ENCODE results near the gene SGCD.
"Not testable (repeated sequence)": the region's sequence is repeated elsewhere in the genome, so short reads cannot be mapped to it uniquely, and the experiment has no call there.

The SGCD gene

DNA sequence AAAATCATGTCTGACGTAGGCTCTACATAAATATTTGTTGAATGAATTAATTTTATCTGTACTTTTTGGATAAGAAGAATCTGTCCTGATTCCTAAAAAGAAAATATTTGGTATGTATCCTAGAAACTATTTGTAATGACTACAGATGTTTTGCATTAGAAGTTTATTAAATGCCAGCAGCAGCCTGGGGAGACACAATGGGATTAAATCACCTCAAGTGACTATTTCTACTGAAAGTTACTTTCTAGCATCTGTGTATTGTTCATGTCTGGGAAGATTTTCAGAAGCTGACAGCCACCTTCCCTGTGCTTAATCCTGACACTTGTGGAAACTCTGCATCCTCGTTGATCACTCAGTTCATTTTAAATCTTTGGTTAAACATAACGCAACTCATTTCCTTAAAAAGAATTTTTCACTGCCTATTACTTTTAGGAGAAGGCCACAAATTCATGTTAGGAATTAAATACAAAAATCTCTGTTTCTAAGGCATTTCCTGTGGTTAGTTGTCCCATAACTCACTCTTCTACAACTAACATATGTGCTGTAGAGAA is 313.8 kb downstream of the SGCD start:
- DNase-seq (ENCODE audit: low read depth): no peak

DNA sequence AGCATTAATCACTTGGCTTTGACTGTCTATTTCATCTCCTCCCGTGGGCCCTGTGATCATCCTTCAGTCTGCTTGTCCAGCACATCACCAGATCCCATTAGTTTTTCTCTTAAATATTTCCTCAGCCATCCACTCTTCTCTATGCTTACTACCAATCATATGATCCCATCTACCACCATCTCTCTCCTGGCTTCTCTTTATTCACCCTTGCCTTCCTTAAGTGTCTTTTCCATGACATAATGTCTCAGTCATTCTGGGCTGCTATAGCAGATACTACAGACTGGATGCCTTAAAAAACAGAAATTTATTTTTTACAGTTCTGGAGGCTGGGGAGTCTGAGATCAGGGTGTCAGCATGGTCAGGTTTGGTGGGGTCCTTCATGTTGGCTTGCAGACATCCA is 314.7 kb downstream of the SGCD start:
- no peak for DNase-seq (ENCODE audit: low read depth)

DNA sequence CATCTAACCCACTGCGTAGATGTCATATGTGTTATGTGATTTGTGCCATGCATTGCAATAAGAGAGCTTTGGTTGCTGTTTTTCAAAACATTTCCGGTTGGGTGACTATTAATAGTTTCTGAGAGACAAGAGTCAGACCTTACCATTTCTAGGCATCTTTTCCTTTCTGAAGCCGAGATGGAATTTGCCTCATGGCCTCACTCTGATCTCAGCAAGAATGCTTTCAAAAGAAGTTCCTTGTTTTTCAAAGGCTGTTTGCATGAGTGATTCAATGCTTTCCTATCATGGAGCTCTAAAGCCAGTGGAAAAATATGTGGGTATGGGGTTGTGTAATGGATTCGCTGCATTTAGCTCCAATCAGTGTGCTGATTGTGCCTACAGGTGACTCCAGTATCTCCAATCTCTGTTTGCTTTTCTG is 320.1 kb downstream of the SGCD start:
- DNase-seq (ENCODE audit: low read depth): no peak

DNA sequence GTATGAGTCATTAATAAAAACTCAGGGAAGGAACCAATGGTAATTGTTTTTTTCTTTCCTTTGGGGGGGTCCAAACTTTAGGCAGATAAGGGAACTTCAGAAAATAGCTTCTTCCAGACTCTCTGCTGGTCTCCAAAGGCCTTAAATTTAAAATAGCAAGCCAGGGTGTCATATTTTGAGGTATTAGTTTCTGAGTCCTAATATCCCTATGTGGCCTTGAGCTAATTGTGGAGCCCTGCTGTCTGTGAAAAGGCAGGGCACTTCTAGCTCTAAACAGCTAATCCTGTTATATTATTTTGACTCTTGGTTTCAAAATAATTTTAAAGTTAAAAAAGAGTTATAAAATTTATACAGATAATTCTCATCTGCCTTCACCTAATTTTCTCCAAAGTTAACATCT is 327.5 kb downstream of the SGCD start:
- DNase-seq (ENCODE audit: low read depth): no peak

DNA sequence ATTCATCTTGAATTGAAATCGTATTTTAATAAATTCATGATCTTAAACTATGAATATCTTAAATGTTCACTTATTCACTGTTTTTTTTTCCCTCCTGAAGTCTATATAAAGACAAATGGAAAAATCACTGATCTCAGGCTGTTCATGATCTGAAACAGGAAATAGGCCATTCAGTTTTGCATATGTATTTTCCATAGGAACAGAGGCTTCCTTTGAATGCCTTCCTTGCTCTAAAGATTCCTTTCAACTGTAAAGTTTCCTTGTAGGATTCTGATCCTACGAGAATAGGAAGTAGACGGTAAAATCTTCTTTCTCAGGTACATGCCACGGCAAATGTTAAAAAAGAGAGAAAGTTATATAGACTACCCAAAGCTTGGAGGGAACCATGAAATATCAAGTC is 328.8 kb downstream of the SGCD start:
- no peak for DNase-seq (ENCODE audit: low read depth)

DNA sequence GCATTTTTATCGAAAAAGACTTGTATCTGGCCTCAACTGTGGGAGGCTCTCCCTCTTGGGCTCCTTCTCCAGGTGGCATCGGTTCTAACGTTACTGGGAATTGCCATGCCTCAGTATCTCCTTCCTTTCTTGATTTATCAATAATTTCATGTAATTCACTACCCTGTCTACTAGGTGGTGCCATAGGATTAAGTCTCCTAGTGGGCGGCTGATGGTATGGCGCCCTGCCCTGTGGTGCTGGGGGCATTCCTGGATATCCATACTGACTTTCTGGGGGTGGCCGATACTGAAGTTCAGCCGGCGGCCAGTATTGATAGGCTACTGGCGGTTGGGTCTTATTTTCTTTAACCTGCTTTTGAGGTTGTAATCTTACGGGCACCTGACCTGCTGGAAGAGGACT is 337.9 kb downstream of the SGCD start:
- not testable (repeated sequence) for DNase-seq (ENCODE audit: low read depth)

DNA sequence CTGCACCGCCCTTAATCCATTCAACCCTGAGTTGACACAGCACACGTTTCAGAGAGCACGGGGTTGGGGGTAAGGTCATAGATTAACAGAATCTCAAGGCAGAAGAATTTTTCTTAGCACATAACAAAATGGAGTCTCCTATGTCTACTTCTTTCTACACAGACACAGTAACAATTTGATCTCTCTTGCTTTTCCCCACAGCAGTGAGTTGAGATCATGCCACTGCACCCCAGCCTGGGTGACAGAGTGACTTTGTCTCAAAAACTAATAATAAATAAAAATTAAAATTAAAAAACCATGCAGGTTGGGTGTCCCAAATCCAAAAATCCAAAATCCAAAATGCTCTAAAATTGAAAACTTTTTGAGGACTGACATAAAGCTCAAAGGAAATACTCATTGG is 339.7 kb downstream of the SGCD start:
- DNase-seq (ENCODE audit: low read depth): not testable (repeated sequence)

DNA sequence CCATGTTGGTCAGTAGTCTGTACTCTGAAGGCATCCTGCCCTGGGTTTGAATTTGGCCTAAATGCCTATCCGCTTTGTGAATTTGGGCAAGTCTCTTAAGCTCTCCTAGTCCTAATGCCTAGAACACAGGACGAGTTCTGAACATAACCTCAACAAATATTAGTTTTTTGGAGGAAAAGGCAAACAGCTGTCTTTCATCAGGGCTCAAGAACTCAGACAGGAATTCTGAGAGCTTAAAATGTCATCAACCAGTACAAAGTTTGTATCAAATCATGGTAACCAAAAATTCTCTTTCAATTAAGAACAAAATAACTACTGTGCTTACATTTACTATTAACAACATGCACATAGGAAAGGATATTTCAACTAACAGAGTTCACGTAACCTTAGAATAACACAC is 340.7 kb downstream of the SGCD start:
- no peak for DNase-seq (ENCODE audit: low read depth)

DNA sequence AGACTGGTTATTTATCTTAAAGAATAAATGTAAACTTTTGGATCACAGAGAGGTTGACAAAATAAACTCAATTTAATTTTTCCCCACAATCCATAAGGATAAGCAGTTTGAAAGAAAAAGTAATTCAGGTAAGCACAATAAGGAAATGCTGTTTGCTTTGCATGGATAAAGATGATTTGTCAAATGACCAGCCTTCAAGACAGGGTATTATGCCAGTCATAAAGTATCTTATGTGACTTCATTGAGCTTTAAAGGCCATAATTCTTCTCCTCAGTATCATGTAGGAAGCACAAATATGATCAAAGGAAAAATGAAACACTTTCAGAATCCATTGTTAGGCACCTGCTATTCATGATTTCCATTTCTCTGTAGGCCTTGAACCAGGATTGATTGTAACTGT is 342.5 kb downstream of the SGCD start:
- DNase-seq (ENCODE audit: low read depth): no peak

DNA sequence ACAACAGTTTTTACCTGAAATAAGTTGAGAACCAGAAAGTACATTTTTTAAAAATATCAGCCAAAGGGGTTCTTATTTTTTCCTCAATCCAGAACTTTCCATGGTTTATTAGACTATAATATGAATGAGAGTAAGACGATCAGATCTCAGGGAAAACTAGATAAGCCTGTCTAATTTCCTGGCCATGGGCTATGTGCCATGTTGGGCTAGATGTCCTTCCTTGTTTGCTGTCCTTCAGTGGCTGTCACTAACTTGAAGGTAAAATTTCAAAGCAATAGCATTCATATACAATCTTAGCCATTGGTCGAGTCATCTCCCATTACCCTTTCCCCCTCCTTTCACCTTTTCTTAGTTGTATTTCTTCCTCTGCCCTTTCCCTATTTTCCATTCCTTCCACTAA is 343.7 kb downstream of the SGCD start:
- DNase-seq (ENCODE audit: low read depth): no peak

DNA sequence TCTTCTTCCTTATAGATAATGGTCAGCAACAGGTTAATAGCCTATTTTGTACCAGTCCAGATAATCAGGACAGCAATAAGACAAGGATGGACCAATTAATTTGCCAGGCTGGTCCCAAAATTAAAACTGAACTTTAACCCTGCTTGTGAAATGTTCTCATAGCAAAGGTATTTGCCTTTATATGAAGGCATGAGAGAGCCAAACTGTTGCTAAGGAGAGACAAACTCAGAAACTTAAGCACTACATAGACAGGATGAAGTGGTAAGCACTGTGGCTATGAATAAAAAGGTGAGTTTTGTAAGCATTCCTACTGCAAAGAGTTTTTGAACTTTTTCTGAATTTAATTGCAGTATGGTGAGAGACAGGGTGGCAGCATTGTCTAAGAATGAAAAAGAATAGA is 348.4 kb downstream of the SGCD start:
- no peak for DNase-seq (ENCODE audit: low read depth)

DNA sequence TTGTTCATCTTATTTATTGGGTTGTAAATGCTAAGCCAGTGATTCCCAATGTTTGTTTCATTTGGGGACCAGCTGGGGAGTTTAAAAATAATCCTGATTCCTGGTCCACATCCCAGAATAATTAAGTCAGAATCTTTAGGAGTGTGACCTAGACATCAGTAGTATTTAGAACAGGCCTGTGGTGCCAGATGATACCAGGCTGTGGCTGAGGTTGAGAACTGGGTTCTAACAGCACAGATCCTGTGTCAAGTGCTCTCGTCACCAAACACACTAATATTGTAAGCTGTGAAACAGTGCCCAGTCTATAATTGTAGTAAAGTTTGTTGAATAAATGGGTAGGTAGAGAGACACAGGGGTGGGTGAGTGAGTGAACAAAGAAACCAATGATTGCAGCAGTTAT is 351.0 kb downstream of the SGCD start:
- no peak for DNase-seq (ENCODE audit: low read depth)

DNA sequence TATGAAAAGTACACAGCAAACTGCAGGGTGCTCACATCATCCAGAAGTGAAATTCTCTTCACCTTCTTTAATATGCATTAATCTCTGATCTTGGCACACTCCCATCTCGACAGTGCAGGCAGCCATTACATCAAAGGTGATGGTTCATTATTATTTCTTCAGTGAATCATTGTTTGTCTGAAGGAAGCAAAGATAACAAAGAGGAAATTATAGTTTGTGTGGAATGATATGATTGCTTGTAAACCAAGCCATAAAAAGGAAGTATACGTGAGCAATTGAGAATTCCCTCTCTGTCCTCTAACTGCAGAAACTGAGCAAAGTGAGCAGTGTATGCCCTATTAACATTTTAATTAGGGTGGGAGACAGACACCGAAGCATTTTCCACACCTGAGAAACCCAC is 351.5 kb downstream of the SGCD start:
- DNase-seq (ENCODE audit: low read depth): no peak

DNA sequence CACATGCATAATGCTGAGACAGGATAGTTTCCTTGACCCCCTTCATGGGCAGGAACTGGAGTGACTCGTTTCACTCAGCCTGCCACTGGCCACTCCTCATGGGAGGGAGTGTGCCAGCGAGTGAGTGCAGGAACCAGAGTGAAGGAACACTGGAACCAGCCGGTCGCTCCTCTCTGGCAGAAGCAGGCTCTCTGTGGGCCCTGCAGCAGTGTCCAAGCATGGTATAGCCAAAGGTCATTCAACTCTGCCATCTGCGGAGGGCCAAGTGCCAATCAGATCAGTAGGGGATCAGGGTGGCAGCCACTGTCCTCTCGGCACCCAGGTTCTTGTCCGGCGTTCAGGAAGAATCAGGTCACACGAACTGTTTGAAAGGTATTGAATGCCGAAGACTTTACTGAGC is 353.9 kb downstream of the SGCD start:
- DNase-seq (ENCODE audit: low read depth): no peak

DNA sequence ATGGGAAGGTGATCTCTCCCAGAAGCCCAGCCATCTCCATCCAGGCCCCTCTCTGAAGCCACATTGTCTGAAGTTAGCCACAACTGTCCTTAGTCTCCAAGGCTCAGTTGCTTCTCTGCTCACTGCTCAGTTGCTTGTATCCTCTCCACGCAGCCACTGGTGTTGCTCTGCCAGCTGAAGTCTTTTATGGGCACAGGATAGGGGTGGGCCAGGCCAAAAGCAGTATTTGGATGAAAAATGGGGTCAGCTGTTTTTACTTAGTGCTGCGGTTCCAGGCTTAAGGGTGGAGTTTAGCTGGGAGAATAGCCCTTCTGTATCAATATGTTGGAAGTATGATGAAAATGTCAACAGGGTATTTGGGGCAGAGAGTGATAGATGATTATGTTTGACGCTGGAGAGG is 354.3 kb downstream of the SGCD start:
- no peak for DNase-seq (ENCODE audit: low read depth)

DNA sequence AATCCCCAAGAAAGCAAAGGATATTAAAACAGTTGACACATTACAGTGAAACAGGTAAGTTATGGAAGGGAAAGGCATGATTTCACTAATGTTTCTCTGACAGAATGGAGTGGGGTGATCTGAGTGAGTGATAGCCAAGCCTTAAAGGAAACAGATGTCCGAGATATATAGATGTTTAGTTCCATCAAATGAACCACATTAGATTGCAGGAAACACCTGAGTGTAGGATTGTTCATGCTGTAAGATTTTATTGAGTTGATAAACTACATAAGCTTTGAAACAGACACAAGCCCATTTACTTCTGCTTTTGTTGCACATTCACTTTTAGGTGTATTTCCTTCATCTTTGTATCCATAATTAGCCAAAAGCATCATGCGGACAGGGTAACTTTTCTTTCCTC is 356.0 kb downstream of the SGCD start:
- no peak for DNase-seq (ENCODE audit: low read depth)

DNA sequence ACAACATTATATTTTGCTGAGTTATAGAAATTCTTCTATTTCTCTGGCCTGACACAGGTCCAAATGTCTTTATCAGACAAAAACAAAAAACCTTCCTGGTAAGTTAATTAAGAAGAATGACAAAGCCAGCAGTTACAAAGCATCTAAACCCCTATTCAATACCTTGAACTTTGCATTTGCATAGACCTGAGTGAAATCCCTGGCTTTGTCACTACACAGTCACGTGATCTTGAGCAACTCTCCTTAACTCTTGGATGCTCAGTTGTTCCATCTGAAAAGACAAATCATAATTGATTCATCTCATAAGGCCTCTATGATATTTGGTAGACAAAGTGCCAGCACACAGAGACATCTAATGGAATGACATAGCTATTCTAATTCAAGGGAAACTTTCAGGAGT is 356.5 kb downstream of the SGCD start:
- no peak for DNase-seq (ENCODE audit: low read depth)

DNA sequence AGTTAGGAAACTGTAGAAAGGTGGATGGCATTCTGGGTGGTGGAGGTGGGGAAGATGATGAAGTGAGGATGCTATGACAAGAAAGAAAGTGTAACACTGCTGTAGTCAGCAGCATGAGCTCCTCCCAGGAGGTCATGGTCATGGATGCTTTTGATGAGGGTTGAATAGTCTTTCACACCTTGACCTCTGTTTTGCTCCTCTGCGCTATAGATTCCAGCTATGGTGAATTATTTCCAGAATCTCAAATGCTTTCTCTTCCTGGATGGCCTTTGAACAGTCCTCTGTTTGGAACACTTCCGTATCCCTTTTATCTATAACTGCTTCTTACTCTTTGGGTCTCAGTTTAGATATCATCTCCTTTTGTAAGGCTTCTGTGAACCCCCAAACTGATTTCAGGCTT is 357.3 kb downstream of the SGCD start:
- DNase-seq (ENCODE audit: low read depth): no peak

DNA sequence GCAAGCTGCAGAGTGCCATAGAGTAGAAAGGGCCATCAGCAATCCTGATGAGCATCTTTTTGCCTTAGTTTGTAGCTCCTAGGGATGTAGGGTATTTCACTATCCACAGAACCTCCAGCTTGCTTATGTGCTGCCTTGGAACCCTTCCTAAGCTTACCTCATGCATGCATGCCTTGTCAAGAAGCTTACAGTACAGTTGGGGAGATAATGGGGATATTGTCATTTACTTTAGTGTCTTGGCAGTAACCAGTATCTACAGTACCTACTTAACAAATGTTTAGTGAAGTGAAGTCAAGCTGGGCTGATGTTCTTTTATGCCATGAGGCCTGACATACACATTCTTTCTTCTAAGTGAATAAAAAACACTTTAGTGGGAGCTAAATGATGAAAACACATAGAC is 358.5 kb downstream of the SGCD start:
- no peak for DNase-seq (ENCODE audit: low read depth)

DNA sequence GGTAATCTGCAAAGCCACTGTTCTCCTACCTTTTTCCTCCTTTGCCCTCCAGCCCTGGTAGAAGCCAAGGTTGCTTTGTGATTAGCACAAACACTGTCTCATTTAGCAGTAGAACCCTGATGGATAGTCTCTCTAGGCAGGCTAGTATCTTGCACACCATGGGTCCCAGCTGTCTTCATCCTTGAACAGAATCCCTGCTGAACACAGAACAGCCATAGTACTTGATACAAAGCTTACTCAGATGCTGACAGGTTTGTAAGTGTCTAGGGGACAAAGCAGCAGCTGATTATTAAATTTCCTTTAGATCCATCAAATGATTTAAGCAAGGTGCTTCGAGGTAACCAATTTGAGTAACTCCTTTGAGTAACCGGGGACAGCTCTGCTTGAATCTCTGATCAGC is 359.4 kb downstream of the SGCD start:
- no peak for DNase-seq (ENCODE audit: low read depth)

DNA sequence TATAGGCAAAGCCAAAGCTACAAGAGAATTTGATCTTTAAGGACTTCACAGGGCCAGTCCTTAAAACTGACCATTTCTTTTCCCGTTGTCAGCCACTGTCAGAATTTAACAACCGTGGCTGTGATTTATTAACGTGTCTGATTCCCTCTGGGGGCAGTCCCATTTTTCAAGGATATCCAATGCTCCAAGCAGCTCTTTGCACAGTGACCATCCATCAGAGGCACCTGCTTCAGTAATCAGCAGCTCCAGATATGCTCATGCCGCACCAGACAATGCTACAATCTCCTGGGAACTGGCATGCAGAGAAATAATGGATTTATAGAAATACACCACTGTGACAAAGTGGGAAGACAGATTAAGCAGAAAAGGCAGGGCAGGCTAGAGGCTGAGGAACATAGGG is 359.8 kb downstream of the SGCD start:
- no peak for DNase-seq (ENCODE audit: low read depth)

DNA sequence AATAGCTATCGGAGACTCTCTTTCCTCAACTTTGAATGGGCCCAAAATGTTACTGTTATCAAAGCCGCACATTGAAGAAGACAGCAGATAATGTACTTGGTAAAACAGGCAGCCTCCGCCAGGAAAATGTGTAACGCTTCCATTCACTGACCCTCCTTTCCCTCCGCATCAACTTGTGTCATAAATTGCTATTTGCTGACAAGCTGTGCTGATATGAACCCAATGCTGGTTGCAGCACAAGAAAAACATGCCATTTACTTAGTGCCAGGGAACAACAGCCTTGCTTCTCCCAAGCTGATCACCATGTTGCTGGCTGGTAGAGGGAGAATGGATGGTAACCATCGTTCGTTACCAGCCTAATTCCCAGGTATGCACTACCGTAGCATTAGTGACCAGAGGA is 360.6 kb downstream of the SGCD start:
- no peak for DNase-seq (ENCODE audit: low read depth)

DNA sequence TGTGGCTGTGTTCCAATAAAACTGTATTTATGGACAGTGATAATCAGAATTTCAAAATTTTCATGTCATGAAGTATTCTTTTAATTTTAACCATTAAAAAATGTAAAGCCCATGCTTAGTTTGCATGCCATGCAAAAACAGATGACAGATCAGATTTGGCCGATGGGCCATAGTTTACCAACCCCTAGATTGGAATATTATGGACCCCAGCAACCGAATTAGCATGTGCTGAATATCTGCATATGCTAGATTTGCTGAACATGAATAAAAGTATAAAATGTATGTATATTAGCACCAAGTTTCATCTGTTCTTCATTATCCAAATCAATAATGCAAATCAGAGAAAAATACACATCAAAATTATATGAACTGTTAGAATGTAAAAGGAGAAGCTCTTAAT is 364.6 kb downstream of the SGCD start:
- DNase-seq (ENCODE audit: low read depth): no peak

DNA sequence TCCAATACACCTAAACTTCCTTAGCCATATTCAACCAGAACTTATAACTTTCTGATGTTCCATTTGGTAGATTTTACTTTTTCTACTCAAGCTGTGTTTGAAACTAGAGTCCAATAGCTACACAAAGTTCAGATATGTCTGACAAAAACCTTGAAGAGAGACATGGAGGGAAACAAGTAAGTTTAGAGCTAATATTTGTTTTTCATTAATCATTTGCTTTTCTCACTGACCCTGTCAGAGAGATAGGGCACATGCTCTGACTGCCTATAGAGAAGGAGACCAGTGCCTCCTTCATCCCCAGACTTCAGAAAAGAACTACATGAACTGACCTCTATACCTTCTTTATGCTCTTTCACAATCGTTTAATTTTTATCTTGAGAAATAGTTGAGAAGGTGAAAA is 366.1 kb downstream of the SGCD start:
- DNase-seq (ENCODE audit: low read depth): no peak

DNA sequence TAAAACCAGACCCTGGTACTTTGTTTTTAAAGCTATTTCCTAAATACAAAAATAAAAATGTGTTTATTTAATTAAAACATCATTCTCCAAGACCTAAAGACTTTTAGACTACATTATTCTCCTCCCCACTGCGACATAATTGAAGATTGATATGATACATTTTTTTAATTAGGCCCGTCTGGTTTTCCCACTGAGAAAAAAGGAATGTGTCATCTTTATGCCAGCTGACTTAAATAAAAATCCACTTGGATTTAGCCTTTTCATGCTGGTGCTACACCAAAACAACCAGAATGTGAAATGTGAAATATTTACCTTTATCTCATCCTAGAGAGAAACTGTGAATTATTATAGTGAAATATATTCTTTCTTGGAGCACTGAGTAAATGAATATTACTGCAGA is 367.6 kb downstream of the SGCD start:
- DNase-seq (ENCODE audit: low read depth): no peak
